Keratinocyte (primary cell): Measurements from ENCODE around the gene VRK1. TPM values are rescaled to one million over a fixed set of nuclear protein-coding genes. Genes with fewer than 3 reads are reported as not detected.

Source experiments
- DNase-seq: peaks from one replicate; pipeline ENCODE4 v3.0.0-alpha.2; 2011; ENCODE audit warnings: low read depth, missing footprints, low spot score
- FAIRE-seq: peaks from 2 replicates; lab custom pipeline; 2011; peaks lifted over from hg19 to GRCh38; lab: Jason Lieb, UNC
- H2AFZ ChIP-seq: 2 replicates; pipeline ENCODE4 v1.6.0; 2012; ENCODE audit warnings: low read length, control low read depth, inconsistent platforms; ENCODE audit not compliant: control insufficient read depth
- H3K27ac ChIP-seq: 2 replicates; pipeline ENCODE4 v1.5.1; 2011; ENCODE audit warnings: low read length; ENCODE audit not compliant: control insufficient read depth, insufficient read depth
- H3K27me3 ChIP-seq: 3 replicates; pipeline ENCODE4 v1.6.0; 2011; ENCODE audit warnings: low read length; ENCODE audit not compliant: control insufficient read depth, insufficient read depth; ENCODE audit errors: extremely low read depth
- H3K36me3 ChIP-seq, 2 experiments: 2 replicates in 1 of 2; 3 replicates in 1 of 2; pipeline ENCODE4 v1.5.1; 2011; ENCODE audit warnings: low read length in 2 of 2, mild to moderate bottlenecking in 1 of 2; ENCODE audit not compliant: control insufficient read depth in 2 of 2, insufficient read depth in 2 of 2; ENCODE audit errors: extremely low read depth in 1 of 2
- H3K4me1 ChIP-seq: 3 replicates; pipeline ENCODE4 v1.5.1; 2011; ENCODE audit warnings: low read length; ENCODE audit not compliant: control insufficient read depth, insufficient read depth; ENCODE audit errors: extremely low read depth
- H3K4me2 ChIP-seq: 3 replicates; pipeline ENCODE4 v1.6.0; 2011; ENCODE audit warnings: low read depth, low read length; ENCODE audit not compliant: control insufficient read depth, insufficient read depth; ENCODE audit errors: extremely low read depth
- H3K4me3 ChIP-seq, 3 experiments: fragments of 200-600 bp in 1 of 3; sonication (generic) in 1 of 3; 2 replicates in 2 of 3; 3 replicates in 1 of 3; pipeline ENCODE4 v1.5.1; 2011 to 2016; ENCODE audit warnings: low read length in 3 of 3, mild to moderate bottlenecking in 3 of 3, control low read depth in 2 of 3, inconsistent platforms in 1 of 3, low read depth in 1 of 3, mixed read lengths in 1 of 3, mixed run types in 1 of 3, moderate library complexity in 1 of 3; ENCODE audit not compliant: control insufficient read depth in 2 of 3, insufficient read depth in 2 of 3; ENCODE audit errors: extremely low read depth in 1 of 3
- H3K79me2 ChIP-seq: 2 replicates; pipeline ENCODE4 v1.6.0; 2012; ENCODE audit warnings: low read length; ENCODE audit not compliant: control insufficient read depth, insufficient read depth
- H3K9ac ChIP-seq: 3 replicates; pipeline ENCODE4 v1.6.0; 2011; ENCODE audit warnings: low read length; ENCODE audit not compliant: control insufficient read depth, insufficient read depth; ENCODE audit errors: extremely low read depth
- H3K9me1 ChIP-seq: 3 replicates; pipeline ENCODE4 v1.6.0; 2011; ENCODE audit warnings: low read length; ENCODE audit not compliant: control insufficient read depth, insufficient read depth; ENCODE audit errors: extremely low read depth
- H3K9me3 ChIP-seq: 2 replicates; pipeline ENCODE4 v1.5.1; 2012; ENCODE audit warnings: low read depth, low read length; ENCODE audit not compliant: control insufficient read depth
- H4K20me1 ChIP-seq: 3 replicates; pipeline ENCODE4 v1.6.0; 2011; ENCODE audit warnings: low read length; ENCODE audit not compliant: control insufficient read depth, insufficient read depth; ENCODE audit errors: extremely low read depth
- EZH2 ChIP-seq: IDR thresholded peaks from one replicate; pipeline ENCODE4 v1.6.1; 2012; ENCODE audit warnings: inconsistent platforms, mild to moderate bottlenecking, low read length, moderate library complexity
- dilution Hi-C: fragments of 300-500 bp; cut with MboI; formaldehyde crosslinking; loops from one replicate; pipeline ENCODE4 v1.7.0; 2020; ENCODE audit warnings: low sequenced_read_pairs; ENCODE audit not compliant: extremely low pct_ligation_motif_present
- polyA plus RNA-seq, 5 experiments: library from polyadenylated mRNA; depleted of rRNA in 3 of 5; stranded (reverse) in 3 of 5; stranded (forward) in 1 of 5; unstranded in 1 of 5; fragments of >200 nt; gene quantifications; 1 replicate in 1 of 5; 2 replicates in 3 of 5; 3 replicates in 1 of 5; pipeline versions ENCODE4 v1.2.1 to v1.2.3, GENCODE V29; 2011 to 2012; ENCODE audit warnings: missing spikeins in 2 of 5, low read depth in 1 of 5, low replicate concordance in 1 of 5
- TF ChIP-seq, protein P1 (sequence below), 3 experiments: IDR thresholded peaks in 1 of 3; conservative IDR thresholded peaks in 1 of 3; optimal IDR thresholded peaks in 1 of 3; 2 replicates in 2 of 3; 3 replicates in 1 of 3; pipeline versions ENCODE3 to v1.5.1; 2011; ENCODE audit warnings: low read length in 3 of 3, mild to moderate bottlenecking in 3 of 3, moderate library complexity in 2 of 3, control low read depth in 1 of 3, inconsistent platforms in 1 of 3; ENCODE audit not compliant: insufficient read depth in 2 of 3; ENCODE audit errors: extremely low read depth in 1 of 3

VRK1 gene
- polyA plus RNA-seq, 1 donor (not counting 4 experiments of a cell fraction or from before 2014, with no cell fraction given) = 27.1 TPM

GRCh38 chr14:96756745-96757144 is 40.4 kb upstream of the VRK1 start:
- Histone ChIP-seq H3K36me3 (no peaks in the 10 kb centered on the region), H3K4me2 (no peak overlapping the region), H2AFZ (no peak overlapping the region), H4K20me1 (no peaks in the 10 kb centered on the region), H3K4me3 (no peak overlapping the region), H3K4me1 (no peaks in the 10 kb centered on the region), H3K27ac (no peak overlapping the region), H3K9me1 (no peaks in the 10 kb centered on the region), H3K9me3 (no peaks in the 10 kb centered on the region), H3K79me2 (no peaks in the 10 kb centered on the region), H3K27me3 (no peaks in the 10 kb centered on the region), H3K9ac (no peak overlapping the region)
- TF ChIP-seq EZH2 = no peak
- TF ChIP-seq, protein P1, sequence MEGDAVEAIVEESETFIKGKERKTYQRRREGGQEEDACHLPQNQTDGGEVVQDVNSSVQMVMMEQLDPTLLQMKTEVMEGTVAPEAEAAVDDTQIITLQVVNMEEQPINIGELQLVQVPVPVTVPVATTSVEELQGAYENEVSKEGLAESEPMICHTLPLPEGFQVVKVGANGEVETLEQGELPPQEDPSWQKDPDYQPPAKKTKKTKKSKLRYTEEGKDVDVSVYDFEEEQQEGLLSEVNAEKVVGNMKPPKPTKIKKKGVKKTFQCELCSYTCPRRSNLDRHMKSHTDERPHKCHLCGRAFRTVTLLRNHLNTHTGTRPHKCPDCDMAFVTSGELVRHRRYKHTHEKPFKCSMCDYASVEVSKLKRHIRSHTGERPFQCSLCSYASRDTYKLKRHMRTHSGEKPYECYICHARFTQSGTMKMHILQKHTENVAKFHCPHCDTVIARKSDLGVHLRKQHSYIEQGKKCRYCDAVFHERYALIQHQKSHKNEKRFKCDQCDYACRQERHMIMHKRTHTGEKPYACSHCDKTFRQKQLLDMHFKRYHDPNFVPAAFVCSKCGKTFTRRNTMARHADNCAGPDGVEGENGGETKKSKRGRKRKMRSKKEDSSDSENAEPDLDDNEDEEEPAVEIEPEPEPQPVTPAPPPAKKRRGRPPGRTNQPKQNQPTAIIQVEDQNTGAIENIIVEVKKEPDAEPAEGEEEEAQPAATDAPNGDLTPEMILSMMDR (optimal IDR thresholded peaks at IDR 0.05 in 1 of 3, IDR thresholded peaks at IDR 0.05 in 1 of 3, conservative IDR thresholded peaks at IDR 0.05 in 1 of 3; ENCODE audit: extremely low read depth in 1 of 3, insufficient read depth in 2 of 3, low read length in 3 of 3) = no peak
- FAIRE-seq (no peak), DNase-seq (no peak)
- dilution Hi-C loops = no loop called here

GRCh38 chr14:96757456-96757855 is 39.7 kb upstream of the VRK1 start:
- no peak overlapping the region for H3K9ac ChIP-seq
- H3K36me3 ChIP-seq = no peaks in the 10 kb centered on the region
- no peak for TF ChIP-seq EZH2
- TF ChIP-seq, protein P1 (optimal IDR thresholded peaks at IDR 0.05 in 1 of 3, IDR thresholded peaks at IDR 0.05 in 1 of 3, conservative IDR thresholded peaks at IDR 0.05 in 1 of 3; ENCODE audit: extremely low read depth in 1 of 3, insufficient read depth in 2 of 3, low read length in 3 of 3) = no peak
- FAIRE-seq (no peak), DNase-seq (no peak)
- H3K4me3 ChIP-seq = no peak overlapping the region
- H3K4me1 ChIP-seq = peaks cover under 1% of the 10 kb centered on the region
- no peak overlapping the region for H2AFZ ChIP-seq
- H3K27ac ChIP-seq = no peak overlapping the region
- H3K27me3 ChIP-seq = no peaks in the 10 kb centered on the region
- dilution Hi-C loops = no loop called here
- no peaks in the 10 kb centered on the region for H3K79me2 ChIP-seq
- no peaks in the 10 kb centered on the region for H4K20me1 ChIP-seq
- H3K9me1 ChIP-seq = no peaks in the 10 kb centered on the region
- no peaks in the 10 kb centered on the region for H3K9me3 ChIP-seq
- no peak overlapping the region for H3K4me2 ChIP-seq
